GM13977 (cell line): ENCODE data around the gene C18orf63.

Source experiments
- DNase-seq: peaks from one replicate; pipeline ENCODE4 v3.0.0; 2012; ENCODE audit warnings: low spot score
- CTCF ChIP-seq: IDR thresholded peaks from 2 replicates; pipeline ENCODE4 v1.5.1; 2012; ENCODE audit warnings: mild to moderate bottlenecking, control low read depth; ENCODE audit not compliant: insufficient read depth; ENCODE audit errors: extremely low read depth, missing control alignments
- in situ Hi-C: fragments of 300-500 bp; cut with MboI; formaldehyde crosslinking; loops from one replicate; pipeline ENCODE4 v1.12.0; 2022; ENCODE audit warnings: low sequenced_read_pairs, low pct_unique_long_range_greater_than_20kb, mixed read lengths, inconsistent platforms; ENCODE audit not compliant: unreplicated experiment

C18orf63 gene

GRCh38 chr18:74286106-74286855 is 29.4 kb upstream of the C18orf63 start:
- peak; percentile 1 for DNase-seq
- TF ChIP-seq CTCF: no peak
- in situ Hi-C loops: no loop called here

- in situ Hi-C loops: no loop called here
- no peak for TF ChIP-seq CTCF
- DNase-seq: peak; percentile 2
These were observed 28.8 kb upstream of the C18orf63 start for GRCh38 chr18:74286856-74287255.

DNA sequence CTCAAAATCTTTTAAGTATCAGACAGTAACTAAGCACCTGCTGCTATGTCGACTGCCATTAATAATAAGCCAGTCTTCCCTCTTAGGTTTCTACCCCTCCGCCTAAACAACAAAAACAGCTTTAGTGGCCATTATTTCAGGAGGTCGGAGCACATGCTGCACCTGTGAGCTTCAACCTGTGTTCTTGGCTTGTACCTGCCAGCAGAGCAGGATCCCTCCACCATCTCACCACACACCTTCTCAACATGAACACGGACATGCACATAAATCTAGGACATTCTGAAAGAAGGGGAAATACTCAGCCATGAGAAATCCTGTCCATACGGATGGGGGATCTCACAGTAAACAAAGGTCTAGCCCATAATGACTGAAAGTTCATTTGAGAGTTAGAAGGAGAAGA is 27.6 kb upstream of the C18orf63 start:
- no peak for TF ChIP-seq CTCF
- no peak for DNase-seq
- in situ Hi-C loops: no loop called here

DNA sequence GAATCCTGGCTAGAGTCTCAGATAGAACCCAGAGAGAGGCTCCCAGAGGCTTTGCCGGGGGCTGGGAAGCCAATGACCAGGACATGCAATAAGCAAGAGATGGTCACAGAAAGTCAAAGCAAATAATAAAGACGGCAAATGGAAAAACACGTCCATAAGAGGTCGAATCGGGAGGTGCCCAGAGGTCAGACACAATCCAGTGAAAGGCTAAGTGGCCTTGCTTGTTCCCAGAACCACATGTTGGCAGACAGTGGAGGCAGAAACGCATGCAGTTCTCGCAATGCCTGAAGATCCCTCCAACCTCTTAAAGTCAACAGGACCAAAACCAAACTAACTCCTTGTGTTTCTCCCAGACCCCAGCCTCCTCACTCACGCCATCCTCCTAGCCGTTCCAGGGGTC is 26.9 kb upstream of the C18orf63 start:
- DNase-seq: no peak
- in situ Hi-C loops: no loop called here
- TF ChIP-seq CTCF: no peak

GRCh38 chr18:74289137-74289536 is 26.5 kb upstream of the C18orf63 start:
- no peak for TF ChIP-seq CTCF
- no peak for DNase-seq
- in situ Hi-C loops: no loop called here

DNA sequence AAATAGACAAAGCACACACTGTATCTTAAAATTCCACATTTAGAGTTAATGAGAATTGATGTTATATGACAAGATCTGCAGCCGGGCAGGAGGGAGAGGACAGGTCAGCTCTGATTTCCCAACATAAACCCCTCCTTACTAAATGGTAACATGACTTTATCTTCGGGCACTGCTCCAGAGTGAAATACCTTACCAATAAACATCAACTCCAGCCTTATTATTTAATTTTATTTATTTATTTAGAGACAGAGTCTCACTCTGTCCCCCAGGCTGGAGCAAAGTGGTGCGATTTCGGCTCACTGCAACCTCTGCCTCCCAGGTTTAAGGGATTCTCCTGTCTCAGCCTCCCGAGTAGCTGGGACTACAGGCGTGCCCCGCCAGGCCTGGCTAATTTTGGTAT is 25.6 kb upstream of the C18orf63 start:
- TF ChIP-seq CTCF: no peak

More for the DNA sequence above, 25.6 kb upstream of the C18orf63 start:
- DNase-seq: no peak
- in situ Hi-C loops: no loop called here
